Stimulated activated CD4-positive, alpha-beta T cell treated with anti-CD3 and anti-CD28 coated beads, Interleukin-4, amount 100 ng/mL, for 24 hours (primary cell): ENCODE data around the gene GRM5.

Source experiments
- DNase-seq: peaks from one replicate; pipeline ENCODE4 v3.0.0-alpha.2; 2020

Gene GRM5

DNA sequence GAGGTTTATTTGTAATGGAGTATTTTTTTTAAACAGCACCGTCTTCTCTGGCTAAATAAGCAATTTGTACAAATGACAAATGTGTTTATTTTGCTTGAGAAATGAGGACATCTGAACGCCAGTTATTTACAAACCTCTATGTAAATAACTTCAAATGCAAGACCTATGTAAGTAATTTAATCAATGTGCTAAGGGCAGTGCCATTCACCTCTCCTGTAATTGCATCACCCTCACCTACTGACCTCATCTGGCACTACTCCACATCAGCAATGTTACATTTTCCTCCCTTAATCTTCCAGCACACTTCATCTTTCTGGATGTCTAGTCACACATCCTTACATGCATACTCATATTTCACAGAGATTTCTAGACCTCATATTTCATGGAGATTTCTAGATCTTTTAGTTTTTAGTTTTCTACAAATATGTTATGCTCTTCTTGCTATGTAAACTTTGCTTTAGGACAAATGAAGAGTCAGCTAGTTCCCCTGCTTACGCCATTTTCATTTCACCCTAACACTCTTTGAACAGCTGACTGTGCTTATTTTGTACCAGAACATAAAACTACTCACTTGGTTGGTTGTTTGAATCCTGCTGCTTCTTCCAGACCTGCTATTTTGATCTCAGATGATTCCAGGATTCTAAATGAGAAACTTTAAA is 238.6 kb downstream of the GRM5 start:
- no peak for DNase-seq

GRCh38 chr11:88819616-88820015 is 246.2 kb downstream of the GRM5 start:
- no peak for DNase-seq

DNA sequence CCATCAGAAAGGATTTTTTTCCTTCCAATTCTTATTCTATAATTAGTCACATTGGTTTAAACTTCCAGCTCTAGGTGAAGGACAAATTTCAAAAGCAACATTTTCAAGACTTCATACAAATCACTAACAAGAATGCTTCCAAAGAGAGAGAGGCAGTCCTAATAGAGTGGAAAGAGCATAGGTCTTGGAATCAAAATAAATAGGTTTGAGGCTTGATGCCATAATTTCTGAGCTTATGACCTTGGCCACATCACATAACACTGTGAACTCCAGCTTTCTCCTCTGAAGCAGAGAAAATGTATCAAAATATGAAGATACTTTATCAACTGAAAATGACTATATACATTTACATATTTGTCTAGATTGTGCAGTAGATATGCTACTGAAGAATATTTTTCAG is 246.8 kb downstream of the GRM5 start:
- DNase-seq: no peak

DNA sequence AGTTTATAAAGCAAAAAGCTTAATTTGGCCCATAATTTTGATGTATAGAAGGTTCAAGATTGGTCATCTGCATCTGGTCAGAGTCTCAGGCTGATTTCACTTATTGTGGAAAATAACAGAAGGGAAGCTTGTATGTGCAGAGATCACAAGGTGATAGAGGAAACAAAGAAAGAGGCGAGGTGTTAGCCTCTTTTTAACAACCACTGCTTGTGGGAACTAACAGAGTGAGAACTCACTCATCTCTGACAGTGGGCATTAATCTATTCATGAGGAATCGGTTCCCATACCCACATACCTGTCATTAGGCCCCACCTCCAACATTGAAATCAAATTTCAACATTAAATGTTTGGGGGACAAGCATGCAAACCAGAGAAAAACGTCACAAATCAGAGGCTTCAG is 250.3 kb downstream of the GRM5 start:
- no peak for DNase-seq

DNA sequence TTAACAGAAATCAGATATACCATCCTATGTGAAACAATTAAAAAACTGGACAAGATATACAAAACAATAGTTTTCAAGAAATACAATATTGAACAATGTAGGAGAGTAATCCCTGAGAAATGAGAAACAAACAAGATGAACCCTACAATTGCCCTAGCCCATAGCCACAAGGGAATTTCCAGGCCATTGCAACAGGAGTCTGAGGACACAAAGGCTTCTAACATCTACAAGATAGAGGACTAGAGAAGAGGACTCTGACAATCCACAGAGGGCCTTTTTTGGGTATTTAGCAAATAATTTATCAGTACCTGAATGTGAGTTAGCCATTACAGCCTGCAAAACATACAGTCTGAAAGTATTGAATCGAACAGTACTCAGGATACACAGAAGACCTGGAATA is 251.7 kb downstream of the GRM5 start:
- DNase-seq: no peak

GRCh38 chr11:88813233-88813915 is 252.4 kb downstream of the GRM5 start:
- no peak for DNase-seq

- no peak for DNase-seq
These were observed 255.2 kb downstream of the GRM5 start for GRCh38 chr11:88810420-88811097.

DNA sequence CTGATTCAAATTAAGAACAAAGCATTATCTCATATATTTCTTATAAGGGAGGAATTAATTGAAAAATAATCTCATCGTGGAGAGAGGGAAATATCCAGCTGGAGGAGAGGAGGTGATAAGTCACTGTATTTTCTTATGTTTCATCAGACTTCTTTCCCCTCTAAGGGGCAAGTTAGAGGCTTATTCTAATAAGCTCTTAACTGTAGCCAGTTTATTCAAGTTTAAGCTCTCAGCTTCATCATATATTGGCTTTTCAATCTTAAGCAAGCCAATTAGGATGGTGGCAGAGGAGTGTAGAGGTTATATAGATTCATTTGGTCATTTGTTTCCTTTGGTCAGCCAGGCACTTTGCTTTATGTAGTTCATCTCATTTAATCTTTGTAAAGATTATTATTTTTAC is 256.7 kb downstream of the GRM5 start:
- DNase-seq: no peak

- DNase-seq: no peak
These were observed 258.4 kb downstream of the GRM5 start for GRCh38 chr11:88807349-88807748.

- no peak for DNase-seq
These were observed 259.4 kb downstream of the GRM5 start for GRCh38 chr11:88806410-88806809.

DNA sequence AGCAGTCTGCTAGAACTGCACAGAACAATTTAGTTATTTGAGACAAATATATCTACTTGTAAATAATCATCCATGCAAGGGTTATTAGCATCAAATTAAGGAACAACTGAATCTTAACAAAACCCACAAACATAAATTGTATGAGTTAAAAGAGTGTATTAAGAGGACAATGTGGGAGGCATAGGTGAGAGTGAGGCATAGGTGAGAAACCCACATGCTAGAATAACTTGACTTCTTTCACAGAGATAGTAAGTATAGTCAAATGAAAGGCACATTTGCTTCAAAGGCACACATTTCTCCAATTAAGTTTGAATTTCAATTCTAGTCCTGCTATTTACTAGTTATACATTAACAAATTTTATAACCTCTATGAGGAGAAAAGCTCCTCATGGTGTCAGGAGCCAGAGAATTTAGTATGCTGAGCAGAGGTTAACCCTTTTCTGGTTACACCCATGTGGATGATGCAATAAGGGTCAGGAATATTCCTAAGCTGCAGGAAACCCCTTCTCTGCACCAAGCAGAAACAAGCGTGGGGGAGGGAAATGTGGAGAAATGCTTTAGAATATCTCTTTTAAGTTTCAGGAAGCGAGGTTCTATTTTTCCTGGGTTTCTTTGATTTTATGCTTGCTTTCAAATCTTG is 264.2 kb downstream of the GRM5 start:
- DNase-seq: no peak

GRCh38 chr11:88799771-88800500 is 265.8 kb downstream of the GRM5 start:
- no peak for DNase-seq

GRCh38 chr11:88790182-88790581 is 275.6 kb downstream of the GRM5 start:
- no peak for DNase-seq

- DNase-seq: no peak
These were observed 286.2 kb downstream of the GRM5 start for GRCh38 chr11:88779577-88779976.

- DNase-seq: no peak
These were observed 295.2 kb downstream of the GRM5 start for GRCh38 chr11:88770475-88771079.

DNA sequence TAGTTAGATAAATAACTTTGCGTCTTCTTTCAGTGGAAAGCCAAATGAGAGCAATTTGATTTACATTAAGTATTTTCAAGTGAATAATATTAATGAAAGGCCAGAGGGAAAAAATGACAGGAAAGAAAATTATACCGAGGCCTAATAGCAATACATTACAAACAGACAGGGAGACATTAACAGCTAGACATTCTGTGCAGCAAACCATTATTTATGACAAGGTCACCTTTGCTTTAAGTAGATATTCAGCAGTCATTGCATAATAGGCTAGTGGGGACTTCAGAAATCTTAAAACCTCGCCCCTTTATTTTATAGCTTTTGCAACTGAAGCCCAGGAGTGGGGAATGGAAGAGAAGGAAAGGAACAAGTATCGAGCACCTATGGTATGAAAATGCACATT is 321.6 kb downstream of the GRM5 start:
- no peak for DNase-seq

- DNase-seq: no peak
These were observed 326.3 kb downstream of the GRM5 start for GRCh38 chr11:88739524-88739923.

DNA sequence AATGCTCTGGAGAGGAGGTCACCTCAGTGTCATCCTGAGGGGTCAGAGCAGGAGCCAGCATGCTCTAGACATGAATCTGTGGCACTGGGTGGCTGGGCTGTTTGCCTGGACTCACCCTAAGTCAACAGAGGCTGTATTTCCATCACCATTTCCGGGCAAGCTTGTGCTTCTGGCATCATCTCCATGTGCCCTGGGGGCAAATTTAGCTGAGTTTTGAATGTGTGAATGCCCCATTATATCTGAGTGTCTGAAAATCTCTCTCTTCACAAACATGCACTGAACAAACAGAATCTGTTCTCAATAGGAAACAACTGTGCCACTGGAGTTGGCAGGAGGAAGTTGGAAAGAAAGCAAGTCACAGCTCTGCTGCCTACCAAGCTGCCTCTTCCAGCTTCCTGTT is 356.2 kb downstream of the GRM5 start:
- DNase-seq: no peak

- DNase-seq: no peak
These were observed 361.3 kb downstream of the GRM5 start for GRCh38 chr11:88704485-88704884.

DNA sequence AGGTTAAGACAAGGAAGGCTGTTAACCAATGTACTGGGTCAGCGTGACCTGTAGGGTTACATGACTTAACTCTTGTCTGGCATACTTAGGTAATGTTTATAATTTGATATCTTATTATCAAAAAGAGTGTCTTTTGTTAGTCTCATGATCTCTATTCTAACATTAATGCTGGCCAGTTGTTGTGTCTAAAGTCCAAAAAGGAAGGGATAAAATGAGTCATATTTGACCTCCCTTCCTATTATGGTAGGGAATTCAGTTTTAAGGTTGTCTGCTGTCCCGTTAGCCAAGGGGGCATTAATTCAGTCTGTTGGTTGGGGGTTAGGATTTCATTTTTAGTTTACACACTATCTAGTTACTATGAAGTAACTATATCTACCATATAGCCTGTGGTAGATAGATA is 364.0 kb downstream of the GRM5 start:
- no peak for DNase-seq

DNA sequence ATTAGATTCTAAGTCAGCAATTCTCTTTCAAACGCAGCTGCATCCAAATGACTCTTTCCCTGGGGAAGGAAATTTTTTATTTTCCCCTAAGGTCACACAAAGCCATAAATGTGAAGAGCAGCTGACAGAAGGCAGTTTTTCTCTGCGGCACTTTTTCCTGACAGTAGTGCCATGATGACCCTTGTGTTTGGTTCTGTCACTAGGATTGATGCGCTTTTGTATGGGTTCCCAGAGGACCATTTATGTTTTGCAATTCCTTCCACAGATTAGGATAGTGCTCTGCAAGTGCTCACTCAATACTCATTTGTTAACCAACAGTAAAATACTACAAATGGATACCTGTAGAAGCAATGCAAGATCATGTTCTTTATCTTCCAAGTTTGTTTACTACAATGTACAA is 368.6 kb downstream of the GRM5 start:
- no peak for DNase-seq

DNA sequence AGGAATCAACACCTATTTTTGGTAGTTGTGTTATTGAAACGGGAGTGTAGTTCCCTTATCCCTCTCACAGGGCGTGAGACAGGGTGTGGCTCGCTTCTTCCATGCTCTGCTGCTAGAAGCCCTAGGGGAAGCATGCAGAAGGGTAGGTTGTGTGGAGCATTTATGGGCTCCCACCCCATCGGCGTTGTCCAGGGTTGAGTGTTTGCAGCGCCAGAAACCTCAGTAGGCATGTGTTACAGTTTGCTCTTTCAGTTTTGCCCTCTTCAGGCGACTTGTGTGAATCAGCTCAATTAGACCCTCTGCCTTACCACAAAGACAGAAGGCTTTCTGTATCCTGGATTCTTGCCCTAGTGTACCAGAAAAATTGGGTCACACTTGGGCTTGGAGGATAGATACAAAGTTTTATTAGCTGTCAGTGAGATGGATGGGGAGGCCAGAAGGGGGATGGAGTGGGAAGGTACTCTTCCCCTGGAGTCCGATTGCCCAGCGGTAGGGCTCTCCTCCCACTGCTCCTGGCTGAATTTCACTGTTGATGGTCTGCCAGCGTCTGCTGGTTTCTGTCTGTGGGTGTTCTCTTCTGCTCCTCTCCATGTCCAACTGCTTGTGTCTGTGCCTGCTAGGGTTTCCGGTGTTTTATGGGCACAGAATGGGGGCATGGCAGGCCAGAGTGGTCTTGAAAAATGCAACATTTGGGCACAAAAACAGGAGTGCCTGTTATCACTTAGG is 369.9 kb downstream of the GRM5 start:
- DNase-seq: no peak
